Embryonic facial prominence (tissue), 1 donor: ENCODE results near the gene EML6.
"Not testable (repeated sequence)": the region's sequence is repeated elsewhere in the genome, so short reads cannot be mapped to it uniquely, and the experiment has no call there.

Experiments
- DNase-seq: peaks from one replicate; pipeline ENCODE4 v3.0.0-alpha.2; 2016; ENCODE audit errors: extremely low spot score

EML6 gene

DNA sequence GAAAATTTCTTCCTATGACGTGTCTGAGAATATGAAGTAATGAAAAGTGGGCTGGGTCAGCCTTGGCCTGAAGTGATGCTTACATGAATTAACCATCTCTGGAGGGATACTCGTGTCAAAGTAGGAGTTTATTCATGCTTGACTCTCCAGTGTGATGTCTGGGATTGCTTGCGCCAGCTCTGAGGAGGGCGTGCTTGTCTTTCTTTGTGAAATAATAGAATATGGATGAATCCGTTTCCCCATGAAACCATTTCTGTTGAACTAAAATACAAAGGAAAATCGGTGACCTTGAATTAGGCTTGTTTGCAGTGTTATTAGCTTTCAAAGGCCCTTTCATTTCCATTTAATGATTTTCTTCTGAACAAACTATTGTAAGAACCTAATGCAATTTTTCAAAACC, 77.9 kb downstream of the EML6 start:
- no peak for DNase-seq

DNA sequence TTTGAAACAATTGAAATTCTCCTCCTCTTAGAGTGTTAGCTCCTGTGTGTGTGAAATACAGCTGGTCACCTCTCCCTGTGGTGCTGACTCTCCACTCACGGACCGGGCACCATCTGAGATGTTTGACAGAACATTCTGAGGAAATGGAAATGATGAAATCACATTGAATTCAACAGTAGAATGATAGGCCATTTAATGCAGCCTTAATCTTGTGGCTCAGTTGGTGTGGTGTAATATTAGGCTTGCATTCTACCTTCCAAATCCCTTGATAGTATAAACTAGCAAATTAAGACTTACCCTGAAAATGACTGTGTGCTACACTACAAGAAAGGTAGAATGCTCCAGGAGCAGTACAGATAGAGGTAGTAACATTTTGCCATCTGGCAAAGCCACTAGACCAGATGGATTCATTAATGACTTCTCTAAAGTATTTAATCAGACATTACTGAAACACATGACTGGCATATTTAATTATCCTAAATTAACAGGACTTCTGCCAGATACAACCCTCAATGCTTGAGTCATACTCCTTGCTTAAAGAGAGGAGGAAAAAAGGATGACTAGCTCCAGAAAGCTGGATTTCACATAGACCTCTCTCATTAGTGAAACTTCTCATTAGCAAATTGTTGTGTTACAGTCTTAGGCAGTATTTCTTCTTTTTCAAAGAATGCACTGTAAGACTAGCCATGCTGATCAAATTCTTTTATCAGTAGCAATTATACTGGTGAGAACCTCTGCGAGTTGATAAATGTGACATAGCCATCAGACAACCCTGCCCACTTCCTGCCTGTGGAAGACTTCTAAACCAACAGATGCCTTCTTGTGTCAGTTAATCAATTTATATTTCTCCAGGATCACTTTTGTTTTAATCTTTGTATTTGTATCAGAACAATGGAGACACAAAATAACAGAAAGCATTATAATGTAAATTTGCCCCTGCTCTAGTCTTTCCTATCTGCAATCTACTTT, 80.6 kb downstream of the EML6 start:
- no peak for DNase-seq

DNA sequence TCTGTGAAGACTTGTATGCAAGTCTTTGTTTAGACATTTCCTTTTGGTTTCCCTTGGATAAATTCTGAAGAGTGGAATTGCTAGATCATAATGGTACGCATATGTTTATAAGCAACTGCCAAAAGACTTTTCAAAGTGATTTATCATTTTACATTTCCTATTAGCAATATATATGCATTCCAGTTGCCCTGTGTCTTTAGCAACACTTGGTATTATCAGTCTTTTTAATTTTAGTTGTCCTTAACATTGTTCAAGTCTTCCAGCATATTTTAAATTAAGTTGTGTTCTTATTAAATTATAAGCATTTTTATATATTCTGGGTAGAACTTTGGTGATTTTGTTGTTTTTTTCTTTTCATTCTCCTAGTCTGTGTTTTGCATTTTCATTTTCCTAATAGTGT, 81.8 kb downstream of the EML6 start:
- DNase-seq = no peak

DNA sequence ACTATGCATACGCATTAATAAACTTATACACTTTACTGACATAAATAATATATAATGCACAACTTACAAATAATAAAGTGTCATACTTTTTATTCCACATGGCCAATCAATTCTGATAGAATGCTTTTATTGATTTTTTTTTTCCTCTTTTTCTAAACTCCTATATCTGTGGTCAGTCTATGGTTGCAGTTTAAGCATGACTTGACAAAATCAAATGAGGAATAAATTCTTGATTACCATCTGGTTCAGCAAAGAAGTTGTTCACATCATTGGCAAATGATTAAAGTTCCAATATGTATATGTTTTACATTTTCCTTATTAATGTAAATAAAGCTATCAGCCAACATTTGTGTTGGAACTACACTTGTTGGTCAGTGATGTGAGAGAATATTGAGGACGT, 83.5 kb downstream of the EML6 start:
- DNase-seq = no peak

DNA sequence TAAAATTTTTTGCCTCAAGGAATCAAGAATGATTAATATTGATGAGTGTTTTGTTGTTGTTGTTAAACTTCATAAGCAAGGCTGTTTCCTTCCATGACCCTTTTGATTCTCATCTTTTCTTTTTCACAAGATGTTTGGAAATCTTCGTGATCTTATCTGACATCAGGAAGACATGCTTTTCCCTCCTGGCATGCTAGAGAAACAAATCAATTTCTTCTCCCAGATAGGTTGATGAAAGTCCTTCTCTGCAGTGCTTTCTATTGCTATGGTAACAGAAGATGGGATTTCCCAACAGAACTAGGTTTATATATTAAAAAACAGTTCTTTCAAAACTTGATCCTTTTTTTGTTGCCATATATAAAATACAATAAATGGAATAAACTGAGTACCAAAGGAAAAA, 85.2 kb downstream of the EML6 start:
- DNase-seq = no peak

DNA sequence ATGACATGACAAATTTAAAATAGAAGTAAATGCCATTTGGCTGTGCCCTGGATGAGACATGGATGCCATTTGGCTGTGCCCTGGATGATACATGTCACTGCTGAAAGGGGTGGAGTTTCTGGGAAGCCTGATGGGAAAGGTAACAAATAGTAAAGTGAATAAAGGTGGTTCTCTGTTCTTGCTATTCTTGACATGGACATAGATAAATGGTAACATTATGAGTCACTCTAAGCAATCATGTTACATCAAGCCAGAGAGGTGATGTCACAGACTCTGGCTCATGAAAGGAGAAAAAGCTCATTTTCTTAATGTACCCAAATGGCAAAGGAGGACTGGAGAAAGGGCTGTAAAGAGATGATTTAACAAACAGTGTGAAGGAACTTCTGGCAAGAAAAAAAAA, 86.4 kb downstream of the EML6 start:
- no peak for DNase-seq

DNA sequence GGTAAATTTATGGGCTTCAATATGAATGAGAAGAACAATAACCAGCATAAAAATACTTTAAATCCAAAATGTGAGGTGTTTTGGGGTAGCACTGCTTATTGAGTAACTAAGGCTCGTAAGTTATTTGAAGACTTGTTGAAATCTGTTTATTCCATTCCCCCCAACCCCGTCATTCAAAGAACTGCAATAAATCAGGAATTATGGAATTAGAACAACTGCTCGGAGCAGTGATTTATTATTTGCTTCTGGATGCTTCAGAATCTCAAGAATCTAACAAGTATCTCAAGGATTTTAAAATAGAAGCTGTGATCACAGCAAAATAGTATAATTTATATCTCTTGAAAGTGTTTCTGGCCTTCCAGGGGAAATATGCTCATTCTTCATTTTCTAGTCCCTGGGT, 86.8 kb downstream of the EML6 start:
- DNase-seq = no peak

DNA sequence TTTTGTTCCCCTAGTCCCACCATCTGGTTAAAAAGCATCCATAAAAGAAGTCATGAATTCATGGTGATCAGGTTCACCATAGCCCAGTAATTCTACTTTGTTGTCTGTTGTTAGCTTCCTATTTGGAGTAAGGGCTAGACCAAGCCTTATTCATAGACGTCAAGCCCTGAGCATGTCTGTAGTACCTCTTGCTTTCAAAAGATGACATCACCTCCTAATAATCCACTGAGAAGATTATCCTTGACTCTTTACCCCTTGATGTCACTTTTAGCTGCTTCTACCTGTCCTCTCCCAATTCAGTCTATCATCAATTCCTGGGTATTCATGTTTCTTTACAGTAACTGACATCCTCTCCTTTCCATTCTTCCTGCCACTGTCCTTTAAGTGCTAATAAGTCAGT, 90.1 kb downstream of the EML6 start:
- DNase-seq = no peak

DNA sequence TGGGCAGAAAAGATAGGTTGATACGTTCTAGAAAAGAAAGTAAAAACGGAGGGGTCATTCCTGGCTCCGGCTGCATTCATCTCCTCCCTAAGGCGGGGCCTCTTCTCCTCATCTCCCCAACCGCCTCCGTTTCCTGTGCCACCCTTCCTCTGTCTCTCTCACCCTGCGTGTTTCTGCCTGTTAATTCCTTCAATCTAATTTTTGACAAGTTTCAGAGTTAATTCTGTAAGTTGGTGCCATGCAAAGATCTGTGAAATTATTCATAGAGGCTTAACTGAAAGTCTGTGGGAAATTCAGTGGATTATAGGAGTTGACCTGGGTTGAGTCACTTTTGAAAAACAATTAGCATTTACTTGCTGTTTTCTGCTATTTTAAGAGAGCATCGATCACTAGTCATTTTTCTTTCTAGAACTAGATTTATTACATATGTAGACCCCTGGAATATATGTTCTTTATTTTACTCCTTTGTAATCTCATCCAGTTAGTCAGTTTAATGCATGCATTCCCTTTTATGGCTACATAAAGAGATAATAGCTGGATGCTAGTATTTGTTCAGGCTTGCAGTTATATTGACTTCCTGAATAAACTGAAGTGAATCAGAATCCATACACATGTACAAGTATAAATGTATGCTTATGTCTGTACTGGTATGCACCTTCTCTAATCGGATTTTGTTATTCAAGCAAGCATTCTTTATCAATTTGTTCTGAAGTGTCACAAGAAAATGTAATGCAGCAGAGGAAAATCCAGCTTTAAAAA, 91.1 kb downstream of the EML6 start:
- DNase-seq = no peak

DNA sequence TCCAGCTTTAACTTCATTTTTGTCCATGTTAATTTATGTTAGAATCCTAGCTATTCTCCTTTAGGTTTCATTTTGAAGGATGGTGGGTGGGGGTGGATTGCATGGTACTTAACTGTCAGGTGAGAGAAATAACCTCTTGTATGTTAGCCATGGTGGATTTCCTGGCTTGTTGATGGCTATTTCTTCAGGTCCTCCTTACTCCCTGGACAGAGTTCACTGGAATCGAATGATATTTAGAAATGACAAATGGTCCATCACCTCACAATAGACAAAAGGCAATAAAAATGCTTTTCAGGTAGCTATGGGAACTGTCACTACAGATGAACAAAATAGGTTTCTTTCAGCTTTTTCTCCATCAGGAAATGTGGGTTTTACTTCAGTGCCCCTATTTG, 91.7 kb downstream of the EML6 start:
- no peak for DNase-seq

DNA sequence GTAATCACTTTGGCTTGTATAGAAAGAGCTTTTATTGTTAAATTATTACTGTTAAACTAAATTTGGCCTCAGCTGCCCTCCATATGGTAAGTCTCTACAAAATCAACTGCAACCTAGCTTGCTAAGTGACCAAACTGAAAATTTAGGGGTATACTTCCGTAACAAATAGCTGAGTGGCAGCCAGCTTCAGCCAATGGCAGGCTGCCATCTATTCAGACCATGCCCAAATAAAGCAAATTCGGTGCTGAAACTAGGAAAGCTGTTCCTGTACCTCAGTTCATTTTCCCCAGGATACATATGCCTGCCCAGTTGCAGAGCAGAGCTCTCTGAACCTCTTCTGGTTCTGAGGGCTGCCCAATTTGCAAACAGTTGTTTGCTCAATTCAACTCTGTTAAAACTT, 94.8 kb downstream of the EML6 start:
- DNase-seq = no peak

DNA sequence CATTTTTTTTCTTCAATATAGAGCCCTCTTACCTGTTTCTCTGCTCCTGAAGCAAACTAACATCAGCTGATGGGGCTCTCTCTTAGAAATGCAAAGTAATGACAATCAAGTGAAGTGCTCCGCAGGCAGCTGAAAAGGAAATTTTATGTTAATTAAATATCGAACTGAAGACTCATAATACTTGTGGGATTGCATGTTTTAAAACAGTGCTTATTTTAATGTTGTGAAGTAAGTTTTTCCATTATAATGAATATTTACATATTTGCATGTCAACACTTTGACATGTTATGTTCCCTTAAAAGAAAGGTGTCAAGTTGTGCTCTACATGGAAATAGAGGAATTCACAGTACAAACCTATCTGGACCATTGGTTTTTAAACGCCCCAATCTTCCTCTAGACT, 97.1 kb downstream of the EML6 start:
- DNase-seq = no peak

DNA sequence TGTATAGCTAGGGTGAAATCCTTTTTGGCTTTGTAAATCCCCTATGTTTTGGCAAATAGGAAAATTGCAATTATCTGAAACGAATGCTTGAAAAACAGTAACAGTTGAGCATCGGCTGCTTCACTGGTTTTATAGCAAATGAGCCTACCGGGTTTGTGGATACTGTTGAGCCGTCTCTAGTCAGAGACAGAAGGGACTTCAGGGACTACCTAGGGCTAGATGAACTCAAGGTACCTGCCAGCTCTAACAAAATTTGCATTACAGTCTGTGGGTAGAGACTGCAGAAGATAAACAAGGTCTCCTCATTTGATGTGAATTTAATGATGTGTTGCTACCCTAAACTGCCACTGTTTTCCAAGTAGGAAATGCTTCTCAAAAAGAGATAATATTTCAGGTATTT, 101.1 kb downstream of the EML6 start:
- no peak for DNase-seq

DNA sequence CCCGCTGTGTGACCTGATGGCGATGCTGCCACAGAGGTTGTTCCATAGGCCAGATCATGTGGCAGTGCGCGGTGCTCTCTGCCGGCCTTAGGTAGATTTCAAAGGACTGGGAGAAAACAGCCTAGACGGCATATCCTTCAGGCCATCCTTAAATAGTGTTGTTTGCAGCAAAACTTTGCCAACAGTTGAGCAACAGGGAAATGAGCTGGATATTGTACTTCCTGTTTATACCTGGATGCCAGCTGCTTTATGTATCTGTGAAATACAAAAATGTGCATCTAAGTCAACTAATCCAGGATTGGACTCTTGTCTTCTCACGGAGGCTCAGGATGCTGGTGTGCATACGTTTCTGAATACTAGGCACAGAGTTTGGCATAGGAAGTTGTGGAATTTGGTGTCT, 107.1 kb downstream of the EML6 start:
- DNase-seq = no peak

DNA sequence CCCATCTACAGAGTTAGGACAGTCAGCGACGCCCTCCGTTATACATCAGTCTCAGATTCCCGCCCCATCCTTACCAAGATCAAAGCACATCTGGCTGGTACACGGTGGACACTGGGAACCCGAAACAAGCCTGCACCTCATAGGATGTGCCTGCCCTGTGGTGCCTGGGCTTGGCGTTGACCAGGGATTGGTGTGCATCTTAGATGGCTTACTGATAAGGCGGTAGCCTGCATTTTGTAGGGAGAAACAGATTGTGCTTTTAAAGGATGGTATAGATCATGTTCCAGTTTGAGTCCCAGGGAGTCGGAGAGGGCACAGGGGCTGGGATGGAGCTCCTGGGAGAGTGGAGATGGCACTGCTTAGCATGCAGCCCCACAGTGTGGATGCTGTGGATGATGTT, 108.0 kb downstream of the EML6 start:
- DNase-seq = no peak

DNA sequence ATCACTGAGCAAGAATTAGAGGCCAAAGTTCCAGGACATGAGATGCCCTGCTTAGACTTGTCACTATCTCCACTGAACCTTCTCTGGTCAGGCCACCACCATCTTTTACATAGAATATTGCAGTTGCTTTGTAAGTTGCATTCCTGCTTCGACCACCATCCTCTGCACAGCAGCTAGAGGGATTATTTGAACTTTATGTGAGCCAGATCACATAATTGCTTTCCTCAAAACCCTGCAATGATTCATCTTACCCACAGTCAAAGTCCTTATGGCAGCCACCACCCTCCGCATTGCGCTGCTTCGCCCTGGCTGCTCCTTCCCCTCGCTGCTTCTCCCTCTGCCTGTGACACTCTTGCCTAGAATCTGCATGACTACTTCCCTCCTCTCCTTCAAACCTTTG, 111.3 kb downstream of the EML6 start:
- DNase-seq = no peak

DNA sequence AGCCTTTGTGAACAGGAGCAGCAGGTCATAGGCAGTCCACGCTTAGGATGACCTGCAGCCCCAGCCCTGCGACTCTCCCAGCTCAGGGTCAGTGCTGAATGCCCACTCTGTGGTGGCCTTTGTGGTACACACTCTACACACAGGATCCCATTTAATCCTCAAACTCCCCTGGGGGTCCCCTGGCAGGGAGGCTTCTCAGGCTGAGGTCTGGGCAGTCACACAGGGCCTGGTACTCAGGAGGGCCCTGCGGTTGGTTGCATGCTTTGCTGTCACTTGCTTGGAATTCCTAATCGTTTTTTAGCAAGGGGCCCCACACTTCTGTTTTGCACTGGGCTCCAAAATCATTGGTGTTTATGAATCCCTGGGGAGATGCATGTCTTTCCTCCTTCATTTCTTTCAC, 113.0 kb downstream of the EML6 start:
- DNase-seq = no peak

DNA sequence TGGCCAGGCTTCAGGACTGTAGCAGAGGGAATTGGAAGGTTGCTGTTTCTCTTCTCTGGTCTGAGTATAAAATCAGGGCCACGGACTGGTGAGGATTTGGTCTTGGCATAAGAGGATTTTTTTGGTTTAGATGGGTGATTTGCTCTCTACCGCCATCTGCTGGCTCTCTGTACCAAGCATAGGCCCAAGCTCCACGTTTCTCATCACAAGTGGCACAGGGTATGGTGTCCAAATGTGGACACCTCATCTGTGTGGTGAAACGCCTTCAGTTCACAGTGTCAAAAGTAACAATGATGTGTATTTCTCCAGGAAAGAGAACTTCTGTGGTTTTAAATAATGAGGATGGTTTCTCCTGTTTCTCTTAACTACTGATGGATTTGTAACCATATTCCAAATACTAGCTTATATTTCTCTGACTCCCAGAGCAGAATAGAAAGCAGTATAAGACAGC, 115.1 kb downstream of the EML6 start:
- peak; percentile 13 for DNase-seq

DNA sequence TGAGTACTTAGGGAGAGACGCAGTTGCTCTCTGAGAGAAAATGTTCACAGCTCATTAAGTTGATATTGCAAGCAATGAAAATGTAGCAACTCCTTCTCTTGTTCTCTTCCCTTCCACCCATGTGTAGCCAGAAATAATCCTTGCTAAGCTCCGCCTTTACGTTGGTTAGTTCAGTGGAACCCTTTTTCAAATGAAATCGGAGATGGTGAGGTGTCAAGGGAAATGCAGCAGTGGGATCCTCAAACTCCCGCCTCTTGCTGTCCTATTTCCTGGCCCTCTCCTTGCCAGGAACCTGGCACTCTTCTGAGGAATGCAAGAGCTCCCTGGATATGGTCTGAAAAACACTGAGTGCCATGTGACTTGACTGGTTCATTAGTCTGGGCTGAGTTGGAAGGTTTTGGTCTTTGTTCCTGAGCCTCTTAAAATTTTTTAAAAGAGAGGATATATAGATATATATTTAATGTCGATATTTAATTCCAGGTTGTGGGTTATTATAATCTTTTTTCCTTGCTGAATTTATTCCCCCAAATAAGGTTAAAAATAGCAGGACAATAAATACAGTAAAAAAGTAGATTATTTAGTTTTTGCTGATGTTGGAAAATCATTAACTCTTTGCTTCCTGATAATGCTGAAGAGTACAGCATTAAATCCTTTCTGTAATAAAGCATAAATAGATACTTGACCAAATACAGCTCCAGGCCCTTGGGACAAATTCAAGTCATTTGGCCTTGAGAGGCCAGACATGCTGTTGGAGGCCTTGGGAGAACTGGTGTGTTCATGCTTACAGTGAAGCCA, 116.2 kb downstream of the EML6 start:
- no peak for DNase-seq

DNA sequence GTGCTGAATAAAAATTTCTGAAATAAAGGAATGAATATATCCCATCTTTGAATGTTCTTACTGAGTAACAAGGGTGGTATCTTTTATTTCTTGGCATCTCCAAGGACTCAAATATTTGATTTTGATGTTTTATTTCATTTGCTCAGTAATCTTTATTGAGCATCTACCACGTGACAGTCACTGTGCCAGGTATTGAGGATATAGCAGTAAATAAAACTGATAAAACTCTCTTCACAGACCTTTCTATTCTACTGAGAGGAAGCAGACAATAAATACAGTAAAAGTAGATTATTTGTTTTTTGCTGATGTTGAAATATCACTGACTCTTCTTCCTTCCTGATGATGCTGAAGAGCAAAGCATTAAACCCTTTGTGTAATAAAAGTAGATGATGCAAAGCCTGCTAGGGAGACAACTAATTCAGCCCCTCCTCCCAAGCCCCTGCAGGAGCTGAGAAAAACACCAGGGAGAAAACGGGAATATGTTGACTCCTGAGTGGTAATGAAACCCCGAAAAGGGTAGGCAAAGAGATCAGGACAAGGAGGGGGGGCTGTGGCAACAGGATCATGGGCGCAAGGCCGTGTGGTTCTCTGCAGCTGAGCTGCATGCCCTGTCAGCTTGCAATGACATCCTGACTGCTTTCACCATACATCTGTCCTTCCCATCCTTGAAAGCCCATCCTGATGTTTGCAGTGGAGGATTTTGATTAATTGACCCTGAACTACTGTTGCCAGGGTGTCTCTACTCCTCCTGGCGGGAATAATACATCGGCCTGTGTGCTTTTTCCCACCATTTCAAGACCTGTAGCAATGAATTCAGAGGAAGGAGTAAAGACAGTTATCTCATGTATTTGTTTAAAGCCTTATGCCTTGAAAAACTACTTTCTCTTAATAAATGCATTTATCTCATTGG, 117.4 kb downstream of the EML6 start:
- DNase-seq = no peak

DNA sequence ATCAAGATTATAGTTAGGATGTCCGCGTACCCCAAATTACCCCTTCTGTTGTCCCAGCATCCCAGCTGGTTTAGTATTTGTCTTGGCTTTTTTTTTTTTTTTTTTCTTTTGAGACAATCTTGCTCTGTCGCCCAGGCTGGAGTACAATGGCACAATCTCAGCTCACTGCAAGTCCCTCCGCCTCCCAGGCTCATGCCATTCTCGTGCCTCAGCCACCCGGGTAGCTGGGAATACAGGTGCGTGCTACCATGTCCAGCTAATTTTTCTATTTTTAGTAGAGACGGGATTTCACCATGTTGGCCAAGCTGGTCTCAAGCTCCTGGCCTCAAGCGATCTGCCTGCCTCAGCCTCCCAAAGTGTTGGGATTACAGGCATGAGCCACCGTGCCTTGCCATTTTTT, 118.0 kb downstream of the EML6 start:
- not testable (repeated sequence) for DNase-seq
